ENCODE measurements around the gene KDM5D. TPM values are rescaled to one million over a fixed set of nuclear protein-coding genes. Genes with fewer than 3 reads are reported as not detected.

The KDM5D gene
- total RNA-seq, 1 donor from 2014 or later, result not detected

DNA sequence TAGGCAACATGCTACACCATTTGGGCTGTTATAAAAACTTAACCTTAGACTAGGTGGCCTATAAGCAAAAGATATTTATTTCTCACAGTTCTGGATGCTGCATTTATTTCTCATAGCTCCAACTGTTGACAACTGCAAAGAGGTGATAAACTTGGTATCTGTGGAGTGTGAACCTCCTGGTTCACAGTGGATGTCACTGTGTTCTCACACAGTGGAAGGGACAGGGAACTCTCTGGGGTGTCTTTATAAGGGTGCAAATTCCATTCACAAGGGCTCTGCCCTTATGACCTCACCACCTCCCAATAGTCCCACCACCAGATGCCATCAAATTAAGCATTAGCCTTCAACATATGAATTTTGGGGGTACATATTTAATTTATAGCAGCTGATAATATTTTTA lies 46.0 kb downstream of the KDM5D start:
- TF ChIP-seq, protein P1, sequence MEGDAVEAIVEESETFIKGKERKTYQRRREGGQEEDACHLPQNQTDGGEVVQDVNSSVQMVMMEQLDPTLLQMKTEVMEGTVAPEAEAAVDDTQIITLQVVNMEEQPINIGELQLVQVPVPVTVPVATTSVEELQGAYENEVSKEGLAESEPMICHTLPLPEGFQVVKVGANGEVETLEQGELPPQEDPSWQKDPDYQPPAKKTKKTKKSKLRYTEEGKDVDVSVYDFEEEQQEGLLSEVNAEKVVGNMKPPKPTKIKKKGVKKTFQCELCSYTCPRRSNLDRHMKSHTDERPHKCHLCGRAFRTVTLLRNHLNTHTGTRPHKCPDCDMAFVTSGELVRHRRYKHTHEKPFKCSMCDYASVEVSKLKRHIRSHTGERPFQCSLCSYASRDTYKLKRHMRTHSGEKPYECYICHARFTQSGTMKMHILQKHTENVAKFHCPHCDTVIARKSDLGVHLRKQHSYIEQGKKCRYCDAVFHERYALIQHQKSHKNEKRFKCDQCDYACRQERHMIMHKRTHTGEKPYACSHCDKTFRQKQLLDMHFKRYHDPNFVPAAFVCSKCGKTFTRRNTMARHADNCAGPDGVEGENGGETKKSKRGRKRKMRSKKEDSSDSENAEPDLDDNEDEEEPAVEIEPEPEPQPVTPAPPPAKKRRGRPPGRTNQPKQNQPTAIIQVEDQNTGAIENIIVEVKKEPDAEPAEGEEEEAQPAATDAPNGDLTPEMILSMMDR (IDR thresholded peaks at IDR 0.05), result no peak
- no peaks in the 10 kb centered on the region for H3K36me3 Mint-ChIP-seq (ENCODE audit: low read depth)
- no peaks in the 10 kb centered on the region for H3K27me3 Mint-ChIP-seq (ENCODE audit: low read depth)
- no peak for DNase-seq (ENCODE audit: low spot score)
- H3K4me1 Mint-ChIP-seq (ENCODE audit: low read depth), result no peaks in the 10 kb centered on the region
- H3K9me3 Mint-ChIP-seq (ENCODE audit: low read depth), result no peaks in the 10 kb centered on the region
- H3K27ac Mint-ChIP-seq (ENCODE audit: unreplicated experiment), result no peak overlapping the region
- no peak overlapping the region for H3K4me3 Mint-ChIP-seq (ENCODE audit: unreplicated experiment)

DNA sequence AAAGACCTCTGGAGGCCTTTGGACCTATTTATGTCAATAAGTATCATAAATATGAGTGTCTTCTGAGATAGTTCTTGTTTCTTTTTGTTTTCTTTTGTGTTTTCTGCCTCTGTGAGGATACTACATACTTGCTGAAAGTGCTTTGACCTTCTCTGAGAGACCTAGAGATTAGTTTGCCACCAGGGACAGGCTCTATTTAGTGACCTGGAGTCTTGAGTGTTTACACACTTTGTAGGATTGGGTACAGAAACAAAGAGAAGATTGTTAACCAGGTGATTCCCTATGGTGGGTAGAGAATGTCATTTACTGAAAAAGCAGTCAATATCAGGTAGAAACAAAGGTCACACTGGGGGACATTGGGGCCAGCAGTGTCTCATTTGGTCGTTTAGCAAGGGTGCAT lies 63.7 kb downstream of the KDM5D start:
- TF ChIP-seq, protein P1 (IDR thresholded peaks at IDR 0.05), result no peak
- H3K9me3 Mint-ChIP-seq (ENCODE audit: low read depth), result no peaks in the 10 kb centered on the region
- no peak overlapping the region for H3K27ac Mint-ChIP-seq (ENCODE audit: unreplicated experiment)
- no peaks in the 10 kb centered on the region for H3K4me1 Mint-ChIP-seq (ENCODE audit: low read depth)
- H3K4me3 Mint-ChIP-seq (ENCODE audit: unreplicated experiment), result no peak overlapping the region
- no peak for DNase-seq (ENCODE audit: low spot score)
- H3K27me3 Mint-ChIP-seq (ENCODE audit: low read depth), result no peaks in the 10 kb centered on the region
- H3K36me3 Mint-ChIP-seq (ENCODE audit: low read depth), result no peaks in the 10 kb centered on the region

All from chondrocyte (in vitro differentiated cells).